Activated CD8-positive, alpha-beta memory T cell treated with anti-CD3 and anti-CD28 coated beads, Interleukin-2, amount 50 U/mL, for 1 hour (primary cell): ENCODE data around the gene CDH4.

Source experiments
- DNase-seq: peaks from one replicate; pipeline ENCODE4 v3.0.0-alpha.2; 2020; ENCODE audit errors: extremely low read depth

The CDH4 gene

DNA sequence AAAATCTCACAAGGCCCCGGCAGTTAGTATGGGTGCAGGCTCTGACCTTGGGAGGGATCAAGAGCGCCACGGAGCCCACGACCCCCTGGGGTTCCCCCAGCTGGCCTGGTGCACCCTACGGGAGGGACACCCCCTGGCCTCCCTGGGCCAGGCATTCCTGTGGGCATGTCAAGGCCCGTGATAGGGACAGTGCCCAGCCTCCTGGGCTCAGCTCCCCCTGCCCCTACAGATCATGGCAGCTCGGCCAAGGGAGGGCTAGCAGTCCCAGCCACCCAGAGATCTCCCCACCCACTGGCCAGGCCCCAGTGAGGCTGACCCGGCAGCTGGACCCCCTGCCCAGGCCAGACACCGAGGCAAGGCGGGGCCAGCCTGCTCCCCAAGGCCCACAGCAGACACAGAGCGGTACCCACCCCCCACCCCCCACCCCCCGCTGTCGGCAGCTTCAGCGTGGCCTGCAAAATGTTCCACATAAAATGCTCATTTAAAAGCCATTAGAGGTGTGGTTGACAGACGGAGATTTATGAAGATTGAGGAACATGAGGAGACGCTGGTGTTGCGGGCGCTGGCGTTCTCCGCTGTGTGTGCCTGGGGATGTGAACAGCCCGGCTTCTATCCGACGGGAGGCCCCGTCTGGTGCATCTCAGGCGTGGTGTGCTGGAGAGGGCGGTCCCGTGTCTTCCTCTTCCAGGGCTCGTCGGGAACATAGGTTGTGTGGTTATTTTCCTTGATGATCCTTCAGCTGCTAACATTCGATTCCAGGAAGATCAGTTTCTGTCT lies 625.1 kb downstream of the CDH4 start:
- DNase-seq = no peak

DNA sequence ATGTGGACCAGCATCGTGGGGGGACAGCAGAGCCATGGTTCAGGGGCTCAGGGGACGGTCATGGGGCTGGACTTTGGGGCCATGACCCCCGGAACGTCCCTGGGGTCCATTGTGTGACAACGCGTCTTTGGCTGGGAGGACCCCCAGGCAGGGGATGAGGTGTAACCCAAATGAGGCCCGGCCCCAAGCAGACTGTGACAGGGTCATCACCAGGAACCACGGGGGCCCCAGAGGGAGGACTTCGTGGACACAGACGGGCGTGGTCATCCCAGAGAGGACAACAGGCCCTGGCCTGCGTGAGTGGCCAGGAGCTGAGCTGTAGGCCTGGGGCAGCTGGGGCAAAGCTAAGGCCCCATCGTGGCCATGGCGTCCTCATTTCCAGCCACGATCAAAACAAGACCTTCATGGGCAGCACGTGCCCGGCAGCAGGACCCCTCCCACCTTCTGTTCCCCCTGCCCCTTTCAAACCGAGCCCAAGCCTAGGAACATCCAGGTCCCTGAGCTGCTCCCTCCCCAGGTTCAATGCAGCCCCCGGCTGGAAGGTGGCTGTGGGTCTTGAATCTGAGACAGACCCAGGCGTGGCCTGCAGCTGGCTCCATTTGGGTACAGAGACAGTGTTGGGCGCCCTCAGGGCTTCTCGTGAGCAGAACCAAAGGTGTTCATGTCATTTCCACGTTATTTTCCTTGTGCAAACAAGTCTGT lies 625.9 kb downstream of the CDH4 start:
- DNase-seq = no peak

DNA sequence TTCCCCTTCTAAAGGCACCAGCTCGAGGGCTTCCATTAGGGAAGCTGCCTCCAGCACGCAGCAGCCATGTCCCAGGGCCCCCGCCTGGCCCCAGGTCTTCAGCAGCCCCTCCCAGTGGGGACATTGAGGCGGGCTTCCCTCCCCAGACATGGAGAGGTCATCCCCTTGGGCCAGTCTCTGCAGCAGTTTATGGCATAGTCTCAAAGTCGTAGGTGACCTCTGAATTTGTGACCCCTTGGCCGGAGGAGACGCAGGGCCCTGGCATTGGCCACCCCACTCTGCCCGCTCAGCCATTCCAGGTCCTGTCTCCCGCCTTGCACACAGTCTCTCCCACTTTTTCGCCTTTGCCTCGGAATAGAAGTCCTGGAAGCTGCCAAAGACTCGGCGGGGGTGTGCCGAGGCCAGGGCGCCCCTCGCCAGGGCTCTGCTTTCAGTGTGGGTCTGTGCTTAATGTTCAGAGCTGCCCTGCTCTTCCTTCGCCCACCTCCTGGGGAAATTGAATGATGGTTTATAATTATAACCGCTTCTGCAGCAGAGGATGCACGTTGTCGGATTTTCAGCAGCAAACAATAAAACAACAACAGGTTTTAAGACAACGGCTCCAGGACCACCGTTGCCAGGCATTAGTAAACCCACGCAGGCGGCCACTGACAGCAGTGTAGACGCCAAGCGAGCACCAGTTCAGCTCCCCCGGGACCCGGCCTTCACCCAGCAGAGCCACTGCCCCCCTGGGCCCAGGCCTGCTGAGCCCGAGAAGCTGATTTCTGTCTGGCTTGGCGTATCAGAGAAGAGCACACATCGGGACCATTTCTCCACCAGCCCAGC lies 626.6 kb downstream of the CDH4 start:
- DNase-seq = no peak

DNA sequence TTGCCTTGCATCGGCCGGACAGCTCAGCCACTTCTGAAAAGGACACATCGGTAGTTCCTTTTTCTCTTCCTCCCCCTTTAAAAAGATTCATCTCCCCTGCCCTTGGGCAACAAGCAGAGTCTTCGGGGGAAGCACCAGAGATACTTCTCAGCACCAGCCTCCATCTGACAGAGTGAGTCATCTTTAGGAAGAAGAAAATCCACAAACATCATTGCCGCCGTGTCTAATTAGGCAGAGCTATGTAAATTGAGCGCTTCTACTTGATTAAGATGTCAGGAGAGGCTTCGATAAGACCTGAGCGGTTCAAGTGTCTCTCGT lies 627.2 kb downstream of the CDH4 start:
- DNase-seq = no peak

DNA sequence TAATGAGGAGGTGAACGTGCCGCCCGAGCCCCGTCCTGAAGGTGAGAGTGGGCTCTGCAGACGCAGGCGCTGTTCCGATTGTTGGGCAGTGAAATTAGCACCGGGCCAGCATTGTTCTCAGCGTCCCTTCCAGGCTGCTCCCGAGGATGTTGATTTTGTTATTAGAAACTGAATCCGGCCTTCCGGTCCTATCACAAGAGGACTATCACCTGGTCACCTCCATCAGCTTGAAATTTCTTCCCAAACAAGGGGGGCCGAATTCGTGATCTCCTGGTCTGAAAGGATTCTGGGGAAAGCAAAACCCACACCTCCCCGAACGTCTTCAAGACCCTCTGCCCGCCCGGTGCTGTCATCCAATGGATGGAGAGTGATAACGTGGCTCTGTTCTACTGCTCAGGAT lies 627.6 kb downstream of the CDH4 start:
- DNase-seq = no peak

DNA sequence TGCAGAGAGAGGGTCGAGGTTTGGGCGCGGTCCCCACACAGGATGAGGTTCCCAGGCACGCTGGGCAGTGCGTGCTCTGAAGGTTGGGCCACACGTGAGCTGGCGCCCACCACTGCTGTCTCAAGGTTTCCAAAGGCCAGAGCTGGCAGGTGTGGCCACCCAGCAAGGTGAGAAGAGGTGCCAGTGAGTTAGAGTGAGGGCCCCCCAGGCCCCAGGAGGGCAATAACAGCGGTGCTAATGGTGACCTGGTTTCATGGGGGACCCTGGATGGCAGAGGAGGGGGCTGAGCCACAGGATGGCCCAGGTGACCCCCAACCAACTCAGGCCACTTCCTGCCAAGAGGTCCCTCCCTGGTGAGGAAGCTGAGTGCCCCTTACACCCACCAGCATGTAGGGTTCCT lies 628.6 kb downstream of the CDH4 start:
- no peak for DNase-seq

DNA sequence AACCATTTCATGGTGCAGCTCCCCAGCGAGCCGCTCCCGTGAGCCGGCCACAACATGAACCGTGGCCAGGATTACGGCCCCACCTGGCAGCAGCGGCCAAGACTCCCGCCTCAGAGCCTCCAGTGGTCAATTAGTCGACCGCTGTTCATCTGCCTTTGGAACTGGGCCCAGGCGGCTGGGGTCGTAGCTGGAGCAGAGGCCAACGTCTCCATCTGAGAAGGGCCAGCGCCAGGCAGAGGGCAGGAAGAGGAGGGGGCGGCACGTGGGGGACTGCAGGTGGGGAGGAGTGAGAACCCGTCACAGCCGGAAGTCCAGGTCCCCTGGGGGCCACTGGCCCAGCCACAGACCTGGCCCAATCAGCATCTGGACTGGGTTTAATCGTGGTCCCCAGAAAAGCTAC lies 629.4 kb downstream of the CDH4 start:
- DNase-seq = no peak

DNA sequence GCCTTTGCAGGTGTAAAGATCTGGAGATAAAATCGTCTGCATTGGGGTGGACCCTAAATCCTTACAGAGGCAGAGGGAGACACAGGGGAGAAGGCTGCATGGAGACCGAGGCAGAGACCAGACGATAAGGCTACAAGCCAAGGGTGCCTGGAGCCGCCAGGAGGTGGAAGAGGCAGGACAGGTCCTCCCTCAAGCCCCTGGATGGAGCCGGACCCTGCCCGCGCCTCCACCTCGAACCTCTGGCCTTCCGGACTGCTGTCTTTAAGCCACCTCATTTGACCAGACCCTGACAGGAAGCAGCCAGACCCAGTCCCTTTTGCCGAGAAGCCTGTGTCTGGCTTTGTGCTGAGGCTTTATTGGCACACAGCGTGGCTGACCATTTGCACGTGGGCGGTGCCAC lies 629.8 kb downstream of the CDH4 start:
- no peak for DNase-seq

DNA sequence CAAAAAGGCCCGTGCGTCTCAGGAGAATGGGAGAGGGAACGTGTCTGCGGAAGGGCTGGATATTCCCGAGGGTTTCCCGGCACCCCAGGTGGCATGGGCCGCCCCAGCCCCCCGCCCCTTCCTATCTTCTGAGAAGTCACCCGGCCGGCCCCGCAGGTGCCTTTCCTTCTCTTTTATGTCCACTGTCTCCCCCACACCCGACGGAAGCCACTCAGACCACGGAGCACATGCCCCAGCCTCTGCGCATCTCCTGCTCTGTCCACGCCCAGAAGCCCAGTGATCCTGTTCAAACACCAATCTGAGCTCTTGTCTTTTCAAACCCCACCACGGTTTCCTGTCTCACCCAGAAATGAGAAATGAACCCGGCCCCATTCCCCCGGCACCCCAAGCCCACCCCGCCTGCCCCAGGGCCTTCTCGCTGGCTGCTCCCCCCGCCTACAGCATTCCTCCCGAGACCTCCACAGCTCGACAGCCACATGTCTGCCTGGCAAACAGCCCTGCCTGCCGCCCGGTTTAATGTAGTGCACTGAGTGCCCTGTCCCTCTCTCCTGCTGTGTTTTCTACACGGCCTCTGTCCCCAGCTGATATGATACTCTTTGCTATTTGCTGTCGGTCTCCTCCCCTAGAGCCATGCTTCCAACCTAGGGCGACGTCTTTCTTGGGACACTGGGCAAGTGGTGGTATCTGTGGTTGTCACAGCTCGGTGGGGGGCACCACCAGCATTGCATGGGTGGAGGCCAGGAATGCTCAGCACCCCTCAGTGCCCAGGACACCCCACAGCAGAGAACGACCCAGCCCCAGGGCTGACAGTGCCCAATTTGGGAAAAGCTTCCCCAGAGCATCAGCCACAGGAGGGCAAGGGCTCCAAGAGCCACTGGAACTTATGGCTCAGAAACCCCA lies 630.9 kb downstream of the CDH4 start:
- no peak for DNase-seq

DNA sequence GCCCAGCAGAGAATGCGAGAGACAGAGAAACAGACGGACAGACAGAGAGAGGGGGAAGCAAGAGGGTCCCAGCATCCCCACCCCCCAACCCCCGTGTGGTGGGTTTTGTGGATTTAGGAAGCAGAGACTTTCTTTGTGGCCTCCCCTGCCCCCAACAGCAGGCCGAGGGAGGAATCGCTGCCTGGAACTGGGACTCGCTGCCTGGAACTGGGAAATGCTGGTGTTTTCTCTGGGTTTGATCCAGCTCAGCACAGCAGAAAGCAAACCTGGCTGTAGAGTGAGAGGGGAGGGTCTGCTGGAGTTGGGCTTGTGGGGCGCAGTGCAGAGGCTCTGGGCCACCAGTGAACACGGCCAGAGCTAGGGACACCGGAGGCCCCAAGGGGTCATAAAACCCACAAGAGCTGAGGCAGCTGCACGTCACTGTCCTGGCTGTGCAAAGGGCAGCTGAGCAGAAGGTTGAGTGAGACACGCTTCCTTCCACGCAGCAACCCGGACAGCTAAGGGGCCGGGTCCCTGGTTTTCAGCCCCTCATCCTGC lies 631.9 kb downstream of the CDH4 start:
- DNase-seq = no peak

DNA sequence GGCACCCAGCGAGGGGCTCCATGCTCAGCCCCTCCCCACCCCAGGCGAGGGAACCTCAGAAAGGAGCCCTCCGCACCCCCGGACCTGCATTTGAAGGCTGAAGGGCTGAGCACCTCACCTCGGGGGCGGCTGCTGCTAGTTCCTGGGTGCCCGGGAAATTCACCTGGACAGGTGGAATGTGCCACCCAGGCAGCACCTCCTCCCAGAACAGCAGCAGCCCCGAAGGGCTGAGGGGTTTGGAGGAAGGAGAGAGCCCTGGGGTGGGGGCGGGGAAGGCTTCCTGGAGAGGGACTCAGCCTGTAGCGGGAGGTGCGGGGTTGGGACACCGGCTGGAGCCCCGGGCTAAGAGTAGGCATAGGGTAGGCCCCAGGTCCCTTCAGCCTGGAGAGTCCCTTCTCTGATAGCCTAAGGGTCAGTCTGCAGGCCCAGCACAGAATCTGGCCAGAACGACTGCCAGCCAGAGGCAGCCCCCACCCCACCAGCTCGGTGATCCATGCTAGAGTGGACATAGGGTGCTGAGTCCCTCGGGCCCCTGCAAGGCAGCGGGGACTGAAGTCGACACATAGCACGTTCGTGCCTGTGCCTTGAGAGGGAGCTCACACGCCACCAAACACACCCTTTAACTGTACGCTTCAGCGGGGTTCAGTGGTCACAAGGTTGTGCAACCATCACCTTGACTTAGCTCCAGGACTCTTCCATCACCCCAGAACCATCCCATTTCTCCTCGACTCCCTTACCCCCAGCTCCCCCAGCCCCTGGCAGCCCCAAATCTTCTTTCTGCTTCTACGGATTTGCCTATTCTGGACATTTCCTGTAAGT lies 632.7 kb downstream of the CDH4 start:
- no peak for DNase-seq

DNA sequence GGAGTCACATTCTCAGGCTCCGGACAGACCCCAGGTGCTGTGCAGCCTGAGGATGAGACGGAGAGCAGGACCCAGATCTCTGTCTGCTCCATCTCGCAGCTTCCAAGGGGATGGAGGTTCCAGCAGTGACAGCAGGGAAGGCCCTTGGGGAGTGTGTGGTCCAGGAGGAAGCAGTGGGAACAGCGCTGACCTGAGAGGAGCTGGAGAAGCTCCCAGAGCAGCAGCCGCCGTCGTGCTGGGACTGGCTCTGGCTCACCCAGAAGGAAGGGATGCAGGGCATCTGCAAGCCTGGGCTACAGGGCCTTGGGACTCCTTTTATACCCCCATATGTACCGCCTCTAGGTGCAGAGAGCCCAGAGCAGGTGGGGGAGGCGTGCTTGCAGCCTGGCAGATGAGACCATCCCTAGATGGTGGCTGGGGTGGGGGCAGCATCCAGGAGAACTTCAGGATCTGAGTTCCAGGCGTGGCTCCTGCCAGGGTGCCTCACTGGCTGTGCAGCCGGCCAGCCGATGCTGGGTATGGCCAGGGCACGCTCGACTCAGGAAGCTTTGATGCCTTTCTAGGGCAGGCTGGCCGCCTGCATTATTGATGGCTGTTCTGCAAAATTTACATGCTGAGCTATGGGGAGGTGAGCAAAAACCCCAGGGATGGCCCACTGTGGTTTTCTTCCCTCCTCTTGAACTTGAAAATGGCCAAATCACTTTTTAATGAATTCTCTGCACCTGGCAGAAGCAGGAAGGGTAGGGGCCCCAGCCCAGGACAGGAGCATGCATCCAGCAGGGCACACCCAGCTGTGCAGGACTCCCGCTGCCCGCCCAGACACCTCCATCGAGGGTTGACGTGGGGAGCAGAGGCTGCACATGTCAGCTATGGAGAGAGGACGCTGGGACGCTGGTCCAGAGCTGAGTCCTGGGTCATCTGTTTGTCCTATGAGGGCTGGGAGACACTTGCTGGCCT lies 634.0 kb downstream of the CDH4 start:
- no peak for DNase-seq

DNA sequence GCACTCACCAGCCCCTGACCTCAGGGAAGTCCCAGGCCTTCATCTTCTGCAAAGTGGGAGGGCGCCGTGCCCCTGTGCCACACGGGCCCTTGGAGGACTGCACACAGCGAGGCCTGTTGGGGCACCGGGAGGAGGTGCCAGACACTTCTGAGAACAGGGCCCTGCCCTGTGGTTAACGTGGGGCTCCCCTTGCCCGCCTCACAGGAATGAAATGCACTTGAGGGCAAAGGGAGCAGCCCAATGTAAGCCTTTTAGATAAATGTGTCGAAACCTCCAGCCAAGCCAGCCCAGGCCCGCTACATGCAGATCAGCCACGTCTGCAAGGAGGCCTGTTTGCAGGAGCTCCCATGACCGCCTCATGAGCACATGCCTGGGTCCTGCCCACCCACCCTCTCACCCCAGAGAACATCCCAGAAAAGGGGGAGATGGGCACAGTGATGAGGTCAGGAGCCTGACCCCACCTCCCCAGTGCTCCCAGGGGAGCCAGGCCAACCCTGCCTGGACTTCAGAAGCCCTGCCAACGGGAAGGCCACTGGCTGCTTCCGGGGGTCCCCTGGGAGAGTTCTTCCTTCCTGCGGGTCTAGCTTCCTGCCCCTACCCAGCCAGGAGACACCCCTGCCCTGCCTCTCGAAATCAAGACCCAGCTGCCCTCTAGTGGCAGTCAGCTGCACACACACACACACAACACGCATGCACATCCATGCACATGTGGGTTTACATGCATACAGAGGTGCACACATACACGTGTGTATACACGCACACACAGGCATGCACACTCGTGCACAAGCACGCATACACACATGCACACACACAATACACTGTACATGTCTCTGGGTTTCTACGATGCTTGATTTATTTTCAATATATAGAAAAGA lies 634.9 kb downstream of the CDH4 start:
- no peak for DNase-seq

DNA sequence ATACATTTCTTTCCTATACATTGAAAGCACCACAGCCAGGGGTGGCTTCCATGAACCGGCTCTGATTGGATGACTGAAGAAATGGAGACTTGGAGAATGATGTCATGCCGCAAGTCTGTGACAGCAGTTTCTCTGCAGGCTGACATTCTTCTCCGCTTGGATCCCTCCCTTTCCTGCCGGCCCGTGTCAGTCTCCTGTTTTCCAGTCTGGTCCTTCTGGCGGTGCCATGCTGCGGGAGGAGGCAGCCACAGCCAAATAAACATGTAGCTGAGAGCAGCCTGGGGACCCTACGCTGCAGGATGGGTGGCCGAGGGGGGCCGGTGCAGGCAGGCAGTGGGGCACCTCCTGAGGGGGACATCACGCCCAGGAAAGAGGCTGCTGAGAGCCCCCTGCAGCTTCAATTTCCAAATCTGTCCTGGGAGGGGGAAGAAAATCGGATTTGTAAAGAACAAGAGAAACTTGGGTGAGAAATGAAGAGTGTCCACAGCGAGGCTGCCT lies 635.6 kb downstream of the CDH4 start:
- DNase-seq = no peak

DNA sequence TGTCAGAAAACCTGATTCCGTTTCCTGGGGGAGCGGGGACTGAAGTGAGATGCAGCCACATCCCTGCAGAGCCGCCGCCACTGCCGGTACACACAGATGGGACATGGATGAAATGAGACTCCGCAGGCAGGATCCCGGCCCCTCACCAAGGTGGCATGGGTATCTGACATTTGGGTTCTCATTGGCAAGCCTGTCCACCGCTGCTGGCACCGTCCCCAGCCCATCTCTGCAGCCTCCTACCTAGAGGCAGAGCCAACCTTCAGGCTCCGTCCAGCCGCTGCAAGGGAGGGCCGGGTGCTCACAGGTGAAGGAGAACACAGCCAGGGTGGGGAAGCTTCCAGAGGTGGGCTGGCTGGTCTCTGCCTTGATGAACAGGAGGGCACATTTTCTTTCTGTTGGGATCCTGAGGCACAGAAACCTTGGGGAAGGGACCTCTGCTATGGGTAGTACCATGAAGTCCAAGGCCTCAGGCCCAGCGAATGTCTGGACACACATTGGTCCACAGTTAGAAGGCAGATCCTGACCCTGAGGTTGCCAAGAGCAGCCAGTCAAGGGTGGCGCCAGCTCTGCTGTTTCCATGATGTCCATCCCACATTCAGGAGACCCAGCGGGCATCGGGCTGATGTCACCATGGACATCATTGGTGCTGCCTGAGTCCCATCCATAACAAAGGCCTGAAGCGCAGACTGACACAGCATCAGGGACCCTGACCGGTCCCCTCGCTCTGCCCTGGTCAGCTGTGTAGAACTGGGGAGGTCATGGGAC lies 636.2 kb downstream of the CDH4 start:
- DNase-seq = no peak

DNA sequence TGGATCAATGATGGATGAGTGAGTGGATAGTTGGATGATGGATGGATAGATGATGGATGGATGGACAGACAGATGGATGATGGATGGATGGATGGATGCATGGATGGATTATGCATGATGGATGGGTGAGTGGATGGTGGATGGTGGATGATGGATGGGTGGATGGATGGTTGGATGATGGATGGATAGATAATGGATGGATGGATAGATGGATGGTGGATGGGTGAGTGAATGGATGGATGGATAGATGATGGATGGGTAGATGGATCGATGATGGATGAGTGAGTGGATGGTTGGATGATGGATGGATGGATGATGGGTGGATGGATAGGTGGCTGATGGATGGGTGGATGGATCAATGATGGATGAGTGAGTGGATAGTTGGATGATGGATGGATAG lies 637.6 kb downstream of the CDH4 start:
- DNase-seq = no peak

DNA sequence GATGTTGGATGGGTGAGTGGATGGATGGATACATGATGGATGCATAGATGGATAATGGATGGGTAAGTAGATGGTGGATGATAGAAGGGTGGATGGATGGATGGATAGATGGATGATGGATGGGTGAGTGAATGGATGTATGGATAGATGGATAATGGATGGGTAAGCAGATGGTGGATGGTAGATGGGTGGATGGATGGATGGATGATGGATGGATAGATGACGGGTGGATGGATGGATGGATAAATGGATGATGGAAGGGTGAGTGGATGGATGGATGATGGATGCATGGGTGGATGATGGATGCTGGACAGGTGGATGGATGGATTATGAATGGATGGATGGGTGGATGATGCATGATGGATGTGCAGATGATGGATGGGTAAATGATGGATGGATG lies 638.1 kb downstream of the CDH4 start:
- DNase-seq = no peak

DNA sequence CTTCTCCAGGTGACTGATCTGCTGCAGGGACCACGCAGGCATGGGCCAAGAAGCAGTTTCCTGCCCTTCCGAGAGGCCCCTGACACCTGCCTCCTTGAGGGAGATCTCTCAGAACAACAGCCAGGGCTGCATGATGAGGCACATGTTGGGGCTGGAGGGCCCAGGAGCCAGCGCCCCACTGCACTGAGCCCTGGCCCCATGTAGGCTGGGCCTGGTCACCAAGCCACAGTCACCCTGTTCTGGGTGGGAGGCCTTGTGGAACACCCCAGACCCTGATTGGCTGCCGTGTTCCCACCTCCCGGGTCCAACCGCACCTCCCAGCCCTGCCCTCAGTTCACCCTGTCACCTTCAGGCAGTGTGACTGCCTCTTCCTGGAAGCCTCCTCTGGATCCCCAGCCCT lies 639.4 kb downstream of the CDH4 start:
- no peak for DNase-seq
